H9 (cell line): ENCODE data around the gene PHAX. TPM values are rescaled to one million over a fixed set of nuclear protein-coding genes. Genes with fewer than 3 reads are reported as not detected.
A peak's percentile ranks its signal among the peaks of the same experiment; 100 is the strongest.

Source experiments
- DNase-seq: peaks from one replicate; pipeline ENCODE4 v3.0.0-alpha.2; 2017
- H2AFZ ChIP-seq: one replicate; pipeline ENCODE4 v1.6.1; 2013; ENCODE audit warnings: mild to moderate bottlenecking, low read length, control low read depth, moderate library complexity
- H2AK5ac ChIP-seq: 2 replicates; pipeline ENCODE4 v1.6.1; 2013; ENCODE audit warnings: low read length, control low read depth, mixed read lengths; ENCODE audit not compliant: insufficient read length
- H2BK120ac ChIP-seq: one replicate; pipeline ENCODE4 v1.6.1; 2013; ENCODE audit warnings: low read depth, mild to moderate bottlenecking, low read length, control low read depth, inconsistent platforms; ENCODE audit not compliant: poor library complexity, severe bottlenecking
- H2BK12ac ChIP-seq: 2 replicates; pipeline ENCODE4 v1.6.1; 2013; ENCODE audit warnings: low read length, control low read depth, mixed read lengths, low read depth; ENCODE audit not compliant: insufficient read length
- H2BK15ac ChIP-seq: 2 replicates; pipeline ENCODE4 v1.6.1; 2013; ENCODE audit warnings: low read depth, low read length, control low read depth
- H2BK20ac ChIP-seq: one replicate; pipeline ENCODE4 v1.6.1; 2013; ENCODE audit warnings: low read depth, mild to moderate bottlenecking, low read length, control low read depth, inconsistent platforms; ENCODE audit not compliant: poor library complexity, severe bottlenecking
- H2BK5ac ChIP-seq: 2 replicates; pipeline ENCODE4 v1.6.1; 2013; ENCODE audit warnings: low read length, control low read depth, mixed read lengths; ENCODE audit not compliant: insufficient read length
- H3K14ac ChIP-seq: 2 replicates; pipeline ENCODE4 v1.6.1; 2013; ENCODE audit warnings: low read length, control low read depth; ENCODE audit not compliant: insufficient read depth
- H3K18ac ChIP-seq: 2 replicates; pipeline ENCODE4 v1.6.1; 2013; ENCODE audit warnings: low read depth, mild to moderate bottlenecking, mixed read lengths, low read length, control low read depth; ENCODE audit not compliant: insufficient read length
- H3K23ac ChIP-seq: 2 replicates; pipeline ENCODE4 v1.6.1; 2013; ENCODE audit warnings: low read length, control low read depth, mixed read lengths, low read depth; ENCODE audit not compliant: insufficient read length
- H3K23me2 ChIP-seq: 2 replicates; pipeline ENCODE4 v1.6.1; 2013; ENCODE audit warnings: low read depth, mild to moderate bottlenecking, mixed read lengths, low read length, control low read depth; ENCODE audit not compliant: insufficient read length, poor library complexity, severe bottlenecking
- H3K27ac ChIP-seq: 2 replicates; pipeline ENCODE4 v1.5.1; 2013; ENCODE audit warnings: low read length, control low read depth, mixed read lengths, low read depth; ENCODE audit not compliant: insufficient read length
- H3K27me3 ChIP-seq: 2 replicates; pipeline ENCODE4 v1.6.1; 2013; ENCODE audit warnings: low read length, control low read depth, inconsistent platforms; ENCODE audit not compliant: insufficient read depth
- H3K4ac ChIP-seq: 2 replicates; pipeline ENCODE4 v1.6.1; 2013; ENCODE audit warnings: low read depth, mild to moderate bottlenecking, control low read depth, inconsistent platforms, low read length, moderate library complexity
- H3K4me1 ChIP-seq: 2 replicates; pipeline ENCODE4 v1.6.1; 2013; ENCODE audit warnings: low read length, control low read depth, inconsistent platforms; ENCODE audit not compliant: insufficient read depth
- H3K4me2 ChIP-seq: 2 replicates; pipeline ENCODE4 v1.6.1; 2013; ENCODE audit warnings: low read length, control low read depth, mixed read lengths; ENCODE audit not compliant: insufficient read length, insufficient read depth
- H3K56ac ChIP-seq: 2 replicates; pipeline ENCODE4 v1.6.1; 2013; ENCODE audit warnings: low read depth, mild to moderate bottlenecking, mixed read lengths, low read length, control low read depth; ENCODE audit not compliant: insufficient read length
- H3K79me1 ChIP-seq: 2 replicates; pipeline ENCODE4 v1.6.1; 2013; ENCODE audit warnings: low read depth, mild to moderate bottlenecking, moderate library complexity, low read length, control low read depth, inconsistent platforms; ENCODE audit not compliant: insufficient read depth, poor library complexity, severe bottlenecking
- H3K79me2 ChIP-seq: 2 replicates; pipeline ENCODE4 v1.6.1; 2013; ENCODE audit warnings: low read length, control low read depth, inconsistent platforms; ENCODE audit not compliant: insufficient read depth
- H3K9ac ChIP-seq: 2 replicates; pipeline ENCODE4 v1.6.1; 2013; ENCODE audit warnings: low read length, control low read depth, mixed read lengths; ENCODE audit not compliant: insufficient read length; ENCODE audit errors: extremely low read depth
- H3K9me3 ChIP-seq: one replicate; pipeline ENCODE4 v1.6.1; 2013; ENCODE audit warnings: low read depth, low read length, inconsistent platforms; ENCODE audit not compliant: control insufficient read depth
- H3T11ph ChIP-seq: one replicate; pipeline ENCODE4 v1.6.1; 2013; ENCODE audit warnings: mild to moderate bottlenecking, low read length, control low read depth, inconsistent platforms
- H4K20me1 ChIP-seq: one replicate; pipeline ENCODE4 v1.6.1; 2013; ENCODE audit not compliant: control insufficient read depth, insufficient read length, insufficient read depth
- H4K5ac ChIP-seq: 2 replicates; pipeline ENCODE4 v1.6.1; 2013; ENCODE audit warnings: low read depth, mild to moderate bottlenecking, mixed read lengths, low read length, control low read depth; ENCODE audit not compliant: insufficient read length
- H4K8ac ChIP-seq: replicated peaks from 2 replicates; pipeline ENCODE4 v1.6.1; 2013; ENCODE audit warnings: low read length, control low read depth, mixed read lengths, low read depth; ENCODE audit not compliant: insufficient read length
- H4K91ac ChIP-seq: 2 replicates; pipeline ENCODE4 v1.6.1; 2013; ENCODE audit warnings: low read depth, mild to moderate bottlenecking, moderate library complexity, mixed read lengths, low read length, control low read depth; ENCODE audit not compliant: insufficient read length
- H3K27ac Mint-ChIP-seq, 3 experiments: 2 replicates in 2 of 3; 3 replicates in 1 of 3; pipeline ENCODE4 v1.8.0; 2020 to 2021; ENCODE audit warnings: mixed read lengths in 3 of 3, mild to moderate bottlenecking in 1 of 3, moderate library complexity in 1 of 3
- H3K27me3 Mint-ChIP-seq: 2 replicates; pipeline ENCODE4 v1.8.0; 2021; ENCODE audit warnings: low read depth, mild to moderate bottlenecking, moderate library complexity, mixed read lengths
- H3K36me3 Mint-ChIP-seq, 3 experiments: 2 replicates in 2 of 3; 3 replicates in 1 of 3; pipeline ENCODE4 v1.8.0; 2020 to 2021; ENCODE audit warnings: low read depth in 3 of 3, mixed read lengths in 3 of 3; ENCODE audit not compliant: insufficient read depth in 1 of 3
- H3K4me1 Mint-ChIP-seq, 2 experiments: 2 replicates each; pipeline ENCODE4 v1.8.0; 2020; ENCODE audit warnings: mixed read lengths in 2 of 2
- H3K4me3 Mint-ChIP-seq, 2 experiments: 2 replicates in 1 of 2; 3 replicates in 1 of 2; pipeline ENCODE4 v1.8.0; 2020 to 2021; ENCODE audit warnings: mild to moderate bottlenecking in 2 of 2, mixed read lengths in 2 of 2, moderate library complexity in 1 of 2
- H3K9me3 Mint-ChIP-seq, 2 experiments: 2 replicates in 1 of 2; 3 replicates in 1 of 2; pipeline ENCODE4 v1.8.0; 2020; ENCODE audit warnings: mild to moderate bottlenecking in 2 of 2, mixed read lengths in 2 of 2, moderate library complexity in 1 of 2
- WGBS: extraction: QIAGEN DNeasy Blood & Tissue Kit; methylation state at CpG from one replicate; pipeline ENCODE4 v1.1.7; 2013; ENCODE audit warnings: missing lambda C conversion rate, low lambda C conversion rate, mixed read lengths; ENCODE audit not compliant: insufficient read length; ENCODE audit errors: extremely low coverage; 5-methylcytosine and 5-hydroxymethylcytosine counted together
- total RNA-seq: library from RNA; stranded (reverse); gene quantifications from 2 replicates; pipeline ENCODE4 v1.2.1, GENCODE V29; 2021
- TF ChIP-seq, protein P1 (sequence below): fragments of 200-600 bp; sonication (generic); conservative IDR thresholded peaks from 3 replicates; pipeline ENCODE4 v1.8.0; 2021; ENCODE audit warnings: antibody characterized with exemption, mild to moderate bottlenecking

Gene PHAX
- total RNA-seq, 1 experiment from 2014 or later, result 65.6 TPM

DNA sequence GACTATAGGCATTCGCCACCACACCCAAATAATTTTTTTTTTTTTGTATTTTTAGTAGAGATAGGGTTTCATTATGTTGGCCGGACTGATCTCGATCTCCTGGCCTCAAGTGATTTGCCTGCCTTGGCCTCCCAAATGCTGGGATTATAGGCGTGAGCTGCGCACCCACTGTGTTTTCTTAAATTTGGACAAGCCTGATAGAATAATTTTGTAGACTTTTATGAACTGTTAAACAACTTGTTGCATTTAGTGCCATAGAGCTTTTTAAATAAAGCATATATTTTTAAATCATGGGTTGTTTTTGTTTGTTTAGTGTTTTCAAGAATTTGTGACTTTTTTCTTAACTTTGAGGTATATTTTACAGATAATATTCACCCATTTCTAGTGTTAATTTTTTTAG, 4.8 kb downstream of the PHAX start:
- Histone ChIP-seq H4K8ac (no peak overlapping the region), H3K27me3 (no peaks in the 10 kb centered on the region), H2BK5ac (no peak overlapping the region), H4K5ac (no peak overlapping the region), H3K27ac (no peak overlapping the region), H3K56ac (no peak overlapping the region), H4K91ac (no peak overlapping the region), H3K14ac (no peak overlapping the region), H4K20me1 (no peaks in the 10 kb centered on the region), H3K79me1 (no peaks in the 10 kb centered on the region), H2BK20ac (no peak overlapping the region), H3K4me1 (no peaks in the 10 kb centered on the region; the same call in 1 of the 2 replicates), H3K23ac (no peak overlapping the region), H3K79me2 (peaks cover 25% of the 10 kb centered on the region), H3K4ac (no peak overlapping the region), H2BK15ac (no peak overlapping the region), H3K18ac (no peak overlapping the region), H3K23me2 (peaks cover 1% of the 10 kb centered on the region), H3K9ac (no peak overlapping the region), H3K9me3 (no peaks in the 10 kb centered on the region), H3K4me2 (no peak overlapping the region), H2AFZ (no peak overlapping the region), H2AK5ac (no peak overlapping the region), H2BK120ac (no peak overlapping the region), H2BK12ac (no peak overlapping the region), H3T11ph (no peak overlapping the region)
- no peaks in the 10 kb centered on the region for H3K27me3 Mint-ChIP-seq
- peak overlapping the region in 1 of 2 experiments; percentile 21; a peak in 2 of 5 replicates for H3K4me3 Mint-ChIP-seq
- H3K36me3 Mint-ChIP-seq, result peaks cover 37 to 74% (median 59%) of the 10 kb centered on the region in 3 experiments; a peak in 6 of 7 replicates
- H3K9me3 Mint-ChIP-seq, result no peaks in the 10 kb centered on the region
- TF ChIP-seq, protein P1, sequence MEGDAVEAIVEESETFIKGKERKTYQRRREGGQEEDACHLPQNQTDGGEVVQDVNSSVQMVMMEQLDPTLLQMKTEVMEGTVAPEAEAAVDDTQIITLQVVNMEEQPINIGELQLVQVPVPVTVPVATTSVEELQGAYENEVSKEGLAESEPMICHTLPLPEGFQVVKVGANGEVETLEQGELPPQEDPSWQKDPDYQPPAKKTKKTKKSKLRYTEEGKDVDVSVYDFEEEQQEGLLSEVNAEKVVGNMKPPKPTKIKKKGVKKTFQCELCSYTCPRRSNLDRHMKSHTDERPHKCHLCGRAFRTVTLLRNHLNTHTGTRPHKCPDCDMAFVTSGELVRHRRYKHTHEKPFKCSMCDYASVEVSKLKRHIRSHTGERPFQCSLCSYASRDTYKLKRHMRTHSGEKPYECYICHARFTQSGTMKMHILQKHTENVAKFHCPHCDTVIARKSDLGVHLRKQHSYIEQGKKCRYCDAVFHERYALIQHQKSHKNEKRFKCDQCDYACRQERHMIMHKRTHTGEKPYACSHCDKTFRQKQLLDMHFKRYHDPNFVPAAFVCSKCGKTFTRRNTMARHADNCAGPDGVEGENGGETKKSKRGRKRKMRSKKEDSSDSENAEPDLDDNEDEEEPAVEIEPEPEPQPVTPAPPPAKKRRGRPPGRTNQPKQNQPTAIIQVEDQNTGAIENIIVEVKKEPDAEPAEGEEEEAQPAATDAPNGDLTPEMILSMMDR, result no peak
- peaks cover 21 to 24% of the 10 kb centered on the region in 2 experiments for H3K4me1 Mint-ChIP-seq
- no peak overlapping the region; a peak in 1 of 7 replicates for H3K27ac Mint-ChIP-seq
- WGBS, result no CpG with 5 or more reads among the region's 5 CpGs
- no peak for DNase-seq
